HepG2 (cell line): Measurements from ENCODE around the gene OMA1. TPM values are rescaled to one million over a fixed set of nuclear protein-coding genes. Genes with fewer than 3 reads are reported as not detected.

ENCODE experiments used
- NR0B2 ChIP-seq: sonication (generic); formaldehyde crosslinking; IDR thresholded peaks from 2 replicates; pipeline ENCODE4 v1.4.0; 2020; ENCODE audit warnings: mild to moderate bottlenecking, missing genetic modification reagents
- PRDM4 ChIP-seq: sonication (generic); formaldehyde crosslinking; IDR thresholded peaks from 2 replicates; pipeline ENCODE4 v1.9.0; 2021; ENCODE audit warnings: missing genetic modification reagents, borderline replicate concordance
- PRMT3 ChIP-seq: sonication (generic); formaldehyde crosslinking; IDR thresholded peaks from 2 replicates; pipeline ENCODE4 v1.8.1; 2022; ENCODE audit warnings: low read depth, mild to moderate bottlenecking, moderate library complexity, missing genetic modification reagents, borderline replicate concordance
- RERE ChIP-seq: IDR thresholded peaks from 2 replicates; pipeline ENCODE4 v1.6.1; 2016; ENCODE audit warnings: low read depth, missing genetic modification reagents, missing compliant biosample characterization
- RXRB ChIP-seq: IDR thresholded peaks from 2 replicates; pipeline ENCODE4 v1.6.1; 2016; ENCODE audit warnings: borderline replicate concordance, missing genetic modification reagents, missing compliant biosample characterization
- SMC3 ChIP-seq: IDR thresholded peaks from 2 replicates; pipeline ENCODE4 v1.6.1; 2011; ENCODE audit warnings: low read length, improper control_type of control experiment
- SRSF9 ChIP-seq: fragments of 200-400 bp; formaldehyde crosslinking; IDR thresholded peaks from 2 replicates; pipeline ENCODE4 v1.6.1; 2018; ENCODE audit warnings: borderline replicate concordance, mild to moderate bottlenecking, low read depth, low read length; ENCODE audit not compliant: insufficient read depth, poor library complexity, severe bottlenecking
- ZBTB7B ChIP-seq: sonication (generic); formaldehyde crosslinking; IDR thresholded peaks from 2 replicates; pipeline ENCODE4 v1.4.0; 2020; ENCODE audit warnings: missing genetic modification reagents
- ZNF549 ChIP-seq: sonication (generic); formaldehyde crosslinking; IDR thresholded peaks from 2 replicates; pipeline ENCODE4 v1.5.0; 2020; ENCODE audit warnings: missing genetic modification reagents
- ZNF879 ChIP-seq: sonication (generic); formaldehyde crosslinking; IDR thresholded peaks from 2 replicates; pipeline ENCODE4 v1.8.1; 2023; ENCODE audit warnings: missing genetic modification reagents
- polyA plus RNA-seq, 8 experiments: library from polyadenylated mRNA; depleted of rRNA in 3 of 8; stranded (reverse) in 7 of 8; unstranded in 1 of 8; fragments of >200 nt; fragmentation: Illumina TruSeq in 4 of 8; extraction: Trizol in 4 of 8; gene quantifications; 2 replicates each; pipeline versions ENCODE4 v1.2.1 to v1.2.3, GENCODE V29; 2011 to 2016; ENCODE audit warnings: low read depth in 4 of 8, missing spikeins in 1 of 8, mixed read lengths in 1 of 8; ENCODE audit not compliant: insufficient read depth in 1 of 8
- total RNA-seq, 5 experiments: library from RNA; depleted of rRNA; stranded (reverse); fragments of >200 nt; fragmentation: Illumina TruSeq; extraction: Trizol; gene quantifications; 2 replicates each; pipeline ENCODE4 v1.2.3, GENCODE V29; 2016; ENCODE audit warnings: low read depth in 1 of 5

Gene OMA1
- total and polyA plus RNA-seq, 2 of the 13 experiments (the other 11 are each of a cell fraction or from before 2014, with no cell fraction given): 7.0 to 26.9 TPM

GRCh38 chr1:58546520-58547308 is at the start of gene OMA1 (continued):
- no peak for TF ChIP-seq ZNF549 (CRISPR knock-in tag)
- TF ChIP-seq SRSF9: no peak
- no peak for TF ChIP-seq RERE (CRISPR knock-in tag)
- TF ChIP-seq RXRB (CRISPR knock-in tag): peak; percentile 58; the same call in 1 of the 2 replicates
- 0 out of 2 replicates have a peak, but pooled peaks have one; percentile 25 for TF ChIP-seq ZNF879 (CRISPR knock-in tag)
- TF ChIP-seq ZBTB7B (CRISPR knock-in tag): 0 out of 2 replicates have a peak, but pooled peaks have one; percentile 3
- TF ChIP-seq SMC3: peak; percentile 54; the same call in 1 of the 2 replicates
- TF ChIP-seq PRDM4 (CRISPR knock-in tag): no peak
- TF ChIP-seq PRMT3 (CRISPR knock-in tag): no peak
- no peak for TF ChIP-seq NR0B2 (CRISPR knock-in tag)
